Occipital lobe (tissue), 2 donors: ENCODE results near the gene PPP2R3B. TPM values are rescaled to one million over a fixed set of nuclear protein-coding genes. Genes with fewer than 3 reads are reported as not detected.
"Not testable (repeated sequence)": the region's sequence is repeated elsewhere in the genome, so short reads cannot be mapped to it uniquely, and the experiment has no call there.

ENCODE experiments used
- DNase-seq: peaks from one replicate; lab custom pipeline; 2025; lab: John Stamatoyannopoulos, UW
- total RNA-seq: library from RNA; depleted of rRNA; stranded (reverse); fragments of >200 nt; gene quantifications from one replicate; pipeline ENCODE4 v1.2.3, GENCODE V29; 2014

The PPP2R3B gene
- total RNA-seq, 1 donor from 2014 or later: 15.4 TPM

GRCh38 chrX:404656-405055, 17.9 kb upstream of the PPP2R3B start:
- DNase-seq: no peak

DNA sequence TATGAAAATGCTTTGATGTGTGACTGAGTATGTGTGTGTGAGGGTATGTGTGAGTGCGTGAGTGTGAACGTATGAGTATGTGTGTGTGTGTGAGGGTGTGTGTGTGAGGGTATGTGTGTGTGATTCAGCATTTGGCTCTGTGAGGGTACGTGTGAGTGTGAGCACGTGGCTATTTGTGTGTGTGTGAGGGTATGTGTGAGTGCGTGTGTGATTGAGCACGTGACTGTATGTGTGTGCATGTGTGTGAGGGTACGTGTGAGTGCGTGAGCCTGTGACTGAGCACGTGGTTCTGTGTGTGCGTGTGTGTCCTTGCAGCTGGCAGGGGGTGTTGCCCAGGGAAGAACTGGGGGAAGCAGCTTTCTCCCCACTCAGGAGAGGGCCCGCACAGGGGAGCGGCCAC, 16.1 kb upstream of the PPP2R3B start:
- no peak for DNase-seq

DNA sequence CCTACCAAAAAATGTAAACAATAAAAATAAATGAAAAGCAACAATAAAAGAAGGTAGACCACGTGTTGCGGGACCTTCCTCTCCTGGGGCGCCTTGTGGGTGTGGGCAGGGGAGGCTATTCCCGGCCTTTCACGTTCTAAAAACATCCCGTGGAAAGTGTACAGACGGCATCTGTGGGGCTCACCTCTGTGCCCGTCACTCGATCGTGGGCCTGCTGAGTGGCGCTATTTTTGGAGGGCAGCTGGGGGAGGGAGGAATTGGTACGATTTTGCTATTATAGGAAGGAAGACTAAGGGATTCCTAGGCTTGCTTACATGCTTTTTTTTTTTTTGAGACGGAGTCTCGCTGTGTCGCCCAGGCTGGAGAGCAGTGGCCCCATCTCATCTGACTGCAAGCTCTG, 13.6 kb upstream of the PPP2R3B start:
- no peak for DNase-seq

- DNase-seq: no peak
Measured at GRCh38 chrX:397575-397974, 10.9 kb upstream of the PPP2R3B start.

DNA sequence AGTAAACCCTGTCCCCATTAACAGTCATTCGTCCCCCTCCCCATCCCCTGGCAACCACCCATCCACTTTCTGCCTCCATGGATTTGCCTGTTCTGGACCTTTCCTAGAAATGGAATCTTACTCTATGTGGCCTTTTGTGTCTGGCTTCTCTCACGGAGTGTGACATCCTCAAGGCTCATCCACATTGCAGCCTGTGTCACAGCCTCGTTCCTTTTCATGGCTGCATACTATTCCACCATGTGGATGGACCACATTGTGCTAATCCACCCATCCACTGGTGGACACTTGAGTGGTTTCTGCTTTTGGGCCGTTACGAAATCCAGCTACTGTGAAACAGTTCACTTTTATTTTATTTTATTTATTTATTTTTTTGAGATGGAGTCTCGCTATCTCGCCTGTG, 8.1 kb upstream of the PPP2R3B start:
- no peak for DNase-seq

DNA sequence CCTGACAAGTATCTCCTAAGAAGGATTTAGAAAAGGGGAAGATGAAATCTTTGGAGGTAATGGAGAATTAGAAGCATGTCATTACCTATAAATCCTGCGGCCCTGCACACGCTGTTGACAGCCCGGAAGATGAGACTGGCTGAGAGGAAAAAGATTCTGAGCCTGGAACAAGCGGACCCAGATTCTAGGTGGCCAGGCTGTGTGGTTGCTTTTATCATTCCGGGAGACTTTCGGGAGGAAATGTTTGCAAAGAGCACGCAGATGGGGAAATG, 5.8 kb upstream of the PPP2R3B start:
- no peak for DNase-seq

DNA sequence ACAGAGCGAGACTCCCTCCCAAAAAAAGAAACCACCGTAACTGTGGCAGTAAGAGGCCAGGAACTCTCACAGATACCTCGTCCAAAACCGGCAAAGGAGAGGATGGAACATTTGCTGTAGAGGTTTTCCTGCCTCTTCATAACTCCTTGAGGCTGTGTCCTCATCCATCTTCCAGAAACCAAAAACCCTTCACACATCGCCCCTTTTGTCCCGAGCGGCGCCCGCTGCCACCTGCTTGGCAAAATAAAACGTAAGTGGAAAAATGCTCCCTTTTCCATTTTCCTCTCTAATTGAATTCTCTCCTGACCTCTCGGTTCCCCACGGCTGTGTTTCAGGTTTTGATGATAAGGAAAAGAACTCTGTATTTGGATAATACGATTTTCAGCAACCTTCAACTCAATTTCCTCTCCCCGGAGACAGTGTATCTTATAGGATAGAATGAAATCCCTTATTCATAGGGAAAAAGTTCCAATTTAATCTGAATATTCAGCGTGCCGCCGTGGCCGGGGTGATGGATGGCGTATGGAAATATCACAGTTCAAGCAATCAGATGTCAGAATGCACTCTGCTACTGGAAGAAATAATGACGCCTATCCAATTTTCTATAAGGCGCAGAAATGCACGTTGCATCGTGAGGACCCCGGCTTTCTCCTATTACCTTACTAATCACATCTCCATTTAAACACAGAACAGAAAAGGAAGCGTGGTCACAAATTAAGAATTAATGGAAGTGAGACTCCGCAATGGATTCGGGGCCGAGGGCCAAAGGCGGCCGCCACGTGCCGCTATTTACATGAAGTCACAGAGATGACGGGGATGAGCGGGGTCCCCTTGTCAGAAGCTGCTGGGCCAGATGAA, 5.2 kb upstream of the PPP2R3B start:
- no peak for DNase-seq

DNA sequence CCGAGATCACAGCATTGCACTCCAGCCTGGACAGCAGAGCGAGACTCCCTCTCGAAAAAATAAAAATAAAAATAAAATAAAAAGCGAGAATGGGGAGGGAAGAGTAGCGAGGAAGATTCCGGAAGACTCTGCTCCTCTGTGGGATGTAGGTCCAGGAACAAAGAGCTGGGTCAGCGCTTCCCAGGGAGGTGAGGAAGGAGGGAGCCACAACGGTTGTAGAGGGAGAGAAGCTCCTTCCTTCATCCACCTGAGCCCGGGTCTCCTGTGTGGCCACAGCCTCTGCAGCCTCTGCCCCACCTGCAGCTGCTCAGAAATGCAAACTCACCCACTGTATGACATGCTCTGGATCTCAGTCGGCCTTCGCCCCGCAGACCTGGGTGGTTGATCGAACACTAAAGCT, 3.8 kb upstream of the PPP2R3B start:
- no peak for DNase-seq

GRCh38 chrX:389021-389441, 2.3 kb upstream of the PPP2R3B start:
- peak; percentile 55 for DNase-seq

DNA sequence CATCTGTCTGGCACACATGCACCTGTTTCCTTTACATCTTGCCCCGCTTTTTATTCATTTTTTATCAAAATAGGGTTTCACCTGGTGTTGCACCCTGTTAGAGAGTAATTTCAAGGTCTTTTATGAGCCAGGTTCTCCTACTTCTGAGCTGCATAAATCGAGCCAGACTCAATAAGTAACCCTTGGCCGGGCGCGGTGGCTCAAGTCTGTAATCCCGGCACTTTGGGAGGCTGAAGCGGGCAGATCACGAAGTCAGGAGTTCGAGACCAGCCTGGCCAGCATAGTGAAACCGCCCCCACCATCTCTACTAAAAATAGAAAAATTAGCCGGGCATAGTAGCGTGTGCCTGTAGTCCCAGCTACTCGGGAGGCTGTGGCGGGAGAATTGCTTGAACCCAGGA, 1.0 kb upstream of the PPP2R3B start:
- DNase-seq: no peak

DNA sequence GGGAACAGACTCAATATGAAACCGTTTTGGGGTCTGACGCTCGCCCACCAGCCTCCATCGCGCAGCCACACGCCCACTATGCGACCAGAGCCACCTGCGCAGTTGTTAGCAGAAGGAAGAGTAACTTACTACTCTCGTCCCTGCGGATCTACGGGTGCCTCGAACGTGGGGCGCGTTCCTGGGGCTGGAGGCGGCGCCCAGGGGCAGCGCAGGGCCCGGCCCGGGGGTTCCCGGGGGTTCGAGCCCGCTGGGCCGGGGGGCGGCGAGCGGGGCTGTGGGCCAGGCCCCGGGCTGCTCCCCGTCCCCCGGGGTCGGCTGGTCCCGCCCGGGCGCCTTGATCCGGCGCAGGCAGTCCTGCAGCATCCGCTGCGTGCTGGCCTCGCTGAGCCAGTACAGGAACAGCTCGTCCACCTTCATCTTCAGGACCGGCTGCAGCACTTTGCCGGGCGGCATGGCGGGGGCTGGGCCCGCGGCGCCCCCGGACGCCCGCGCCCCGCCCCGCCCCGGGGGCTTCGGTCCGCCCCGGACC, 404 bp downstream of the PPP2R3B start:
- no peak for DNase-seq

GRCh38 chrX:385736-386135, 971 bp downstream of the PPP2R3B start:
- not testable (repeated sequence) for DNase-seq

DNA sequence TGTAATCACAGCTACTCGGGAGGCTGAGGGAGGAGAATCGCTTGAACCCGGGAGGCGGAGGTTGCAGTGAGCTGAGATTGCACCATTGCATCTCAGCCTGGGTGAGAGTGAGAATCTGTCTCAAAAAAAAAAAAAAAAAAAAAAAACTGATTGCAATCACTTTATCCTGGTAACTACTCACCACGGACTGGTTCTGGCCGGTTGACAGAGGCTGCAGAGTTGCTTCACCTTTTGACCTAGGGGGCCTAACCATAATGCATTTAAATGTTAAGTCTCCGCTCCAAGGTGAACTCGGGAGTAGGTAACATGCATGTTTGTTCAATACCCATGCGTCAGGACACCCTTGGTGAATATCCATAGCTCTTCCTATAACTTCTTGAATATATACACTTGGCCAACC, 1.8 kb downstream of the PPP2R3B start:
- DNase-seq: no peak

GRCh38 chrX:378443-378842, 8.3 kb downstream of the PPP2R3B start:
- no peak for DNase-seq

GRCh38 chrX:376206-376605, 10.5 kb downstream of the PPP2R3B start:
- not testable (repeated sequence) for DNase-seq

GRCh38 chrX:375181-376036, 11.3 kb downstream of the PPP2R3B start:
- DNase-seq: no peak

GRCh38 chrX:374596-374995, 12.1 kb downstream of the PPP2R3B start:
- no peak for DNase-seq

DNA sequence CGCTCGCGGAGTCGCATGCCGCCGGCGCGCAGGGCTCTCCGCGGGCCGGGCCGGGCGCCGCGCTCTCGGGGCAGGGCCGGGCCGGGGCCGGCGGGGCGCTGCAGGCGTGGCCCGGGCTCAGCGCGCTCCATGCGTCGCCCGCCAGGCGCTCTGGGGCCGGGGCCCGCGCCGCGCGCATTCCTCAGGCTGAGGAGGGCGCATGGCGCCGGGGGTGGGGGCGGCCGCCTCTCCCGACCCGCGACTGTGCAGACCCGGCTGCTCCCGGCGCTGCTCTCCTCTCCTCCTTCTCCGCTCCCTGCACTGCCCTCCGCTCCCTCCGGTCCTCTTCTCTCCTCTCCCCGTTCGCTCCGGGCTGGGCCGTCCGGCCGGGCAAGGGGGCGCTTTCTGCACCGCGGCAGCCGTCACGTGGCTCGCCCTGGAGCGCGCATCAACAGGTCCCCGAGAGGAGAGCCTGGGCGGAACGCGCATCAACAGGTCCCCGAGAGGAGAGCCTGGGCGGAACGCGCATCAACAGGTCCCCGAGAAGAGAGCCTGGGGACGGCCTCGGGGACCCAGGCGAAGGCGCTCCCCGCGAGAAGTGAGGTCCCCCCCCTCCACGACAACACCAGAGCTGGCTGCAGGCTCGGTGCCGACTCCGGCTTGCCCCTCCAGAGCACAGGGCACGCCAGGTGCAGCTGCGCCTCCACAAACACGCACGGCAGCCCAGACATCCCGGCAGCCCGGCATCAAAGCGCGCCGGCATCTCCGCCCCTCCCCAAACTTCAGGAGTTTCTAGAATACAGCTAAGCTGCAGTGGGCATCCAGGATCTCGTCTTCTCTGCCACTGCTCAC, 12.9 kb downstream of the PPP2R3B start:
- no peak for DNase-seq

- no peak for DNase-seq
Measured at GRCh38 chrX:372856-373640, 13.7 kb downstream of the PPP2R3B start.

GRCh38 chrX:371907-372306, 14.8 kb downstream of the PPP2R3B start:
- no peak for DNase-seq
